GM23338 (cell line): Measurements from ENCODE around the gene DIP2B. TPM values are rescaled to one million over a fixed set of nuclear protein-coding genes. Genes with fewer than 3 reads are reported as not detected.
"Not testable (repeated sequence)": the region's sequence is repeated elsewhere in the genome, so short reads cannot be mapped to it uniquely, and the experiment has no call there.

Experiments
- ATAC-seq: fragments of 200-7000 bp; cut with Tn5 transposase; 3 replicates; pipeline ENCODE4 v1.9.1; 2020
- DNase-seq: peaks from one replicate; pipeline ENCODE4 v3.0.0-alpha.2; 2015; ENCODE audit warnings: low spot score
- H2AFZ ChIP-seq: fragments of 200-600 bp; sonication (generic); 2 replicates; pipeline ENCODE4 v1.8.0; 2016; ENCODE audit warnings: antibody characterized with exemption, mild to moderate bottlenecking, moderate library complexity
- H3F3A ChIP-seq: fragments of 200-600 bp; sonication (generic); replicated peaks from 2 replicates; pipeline ENCODE4 v1.8.0; 2017; ENCODE audit warnings: antibody characterized with exemption, mixed run types, low read depth
- H3K27ac ChIP-seq: fragments of 200-600 bp; sonication (generic); 2 replicates; pipeline ENCODE4 v1.6.1; 2016; ENCODE audit warnings: low read depth
- H3K27me3 ChIP-seq: fragments of 200-600 bp; sonication (generic); 2 replicates; pipeline ENCODE4 v1.8.0; 2016; ENCODE audit warnings: mild to moderate bottlenecking, mixed run types, moderate library complexity; ENCODE audit not compliant: insufficient read depth
- H3K36me3 ChIP-seq: fragments of 200-600 bp; sonication (generic); 2 replicates; pipeline ENCODE4 v1.8.0; 2016; ENCODE audit warnings: mild to moderate bottlenecking; ENCODE audit not compliant: insufficient read depth
- H3K4me1 ChIP-seq: fragments of 200-600 bp; sonication (generic); 2 replicates; pipeline ENCODE4 v1.8.0; 2016; ENCODE audit warnings: mild to moderate bottlenecking, moderate library complexity; ENCODE audit not compliant: insufficient read depth
- H3K4me2 ChIP-seq: fragments of 200-600 bp; sonication (generic); 2 replicates; pipeline ENCODE4 v1.7.1; 2017; ENCODE audit warnings: mixed run types
- H3K4me3 ChIP-seq: fragments of 200-600 bp; sonication (generic); 2 replicates; pipeline ENCODE4 v1.6.1; 2016; ENCODE audit warnings: mixed run types
- H3K79me2 ChIP-seq: fragments of 200-600 bp; sonication (generic); replicated peaks from 2 replicates; pipeline ENCODE4 v1.8.0; 2017; ENCODE audit warnings: mild to moderate bottlenecking; ENCODE audit not compliant: insufficient read depth
- H3K9me2 ChIP-seq: fragments of 200-600 bp; sonication (generic); 2 replicates; pipeline ENCODE4 v1.8.0; 2017; ENCODE audit not compliant: insufficient read depth
- H4K20me1 ChIP-seq: fragments of 200-600 bp; sonication (generic); replicated peaks from 2 replicates; pipeline ENCODE4 v1.8.0; 2017; ENCODE audit warnings: mild to moderate bottlenecking; ENCODE audit not compliant: insufficient read depth
- H3K27ac Mint-ChIP-seq: 2 replicates; pipeline ENCODE4 v1.8.0; 2020; ENCODE audit warnings: inconsistent platforms, mild to moderate bottlenecking, moderate library complexity, mixed read lengths
- H3K27me3 Mint-ChIP-seq: 3 replicates; pipeline ENCODE4 v1.8.0; 2022; ENCODE audit warnings: low read depth, mild to moderate bottlenecking, moderate library complexity, mixed read lengths, inconsistent platforms; ENCODE audit not compliant: insufficient read depth, poor library complexity
- H3K36me3 Mint-ChIP-seq: 3 replicates; pipeline ENCODE4 v1.8.0; 2021; ENCODE audit warnings: low read depth, mild to moderate bottlenecking, inconsistent platforms, moderate library complexity, mixed read lengths
- H3K4me1 Mint-ChIP-seq: 3 replicates; pipeline ENCODE4 v1.8.0; 2020; ENCODE audit warnings: mild to moderate bottlenecking, inconsistent platforms, mixed read lengths
- H3K4me3 Mint-ChIP-seq: 3 replicates; pipeline ENCODE4 v1.8.0; 2021; ENCODE audit warnings: moderate library complexity, mild to moderate bottlenecking, inconsistent platforms, mixed read lengths
- H3K9me3 Mint-ChIP-seq: 3 replicates; pipeline ENCODE4 v1.8.0; 2020; ENCODE audit warnings: moderate library complexity, mild to moderate bottlenecking, inconsistent platforms, mixed read lengths
- CREB1 ChIP-seq: fragments of 250-450 bp; sonication (Bioruptor Pico); IDR thresholded peaks from 2 replicates; pipeline ENCODE4 v1.5.0; 2020; ENCODE audit warnings: low read depth, mild to moderate bottlenecking, moderate library complexity
- EZH2 ChIP-seq: fragments of 200-600 bp; sonication (generic); IDR thresholded peaks from one replicate; pipeline ENCODE4 v1.8.0; 2017; ENCODE audit warnings: antibody characterized with exemption, mild to moderate bottlenecking, low read depth; ENCODE audit not compliant: unreplicated experiment
- EZH2phosphoT487 ChIP-seq: fragments of 200-600 bp; sonication (generic); IDR thresholded peaks from one replicate; pipeline ENCODE4 v1.8.1; 2018; ENCODE audit warnings: antibody characterized with exemption; ENCODE audit not compliant: unreplicated experiment
- JUNB ChIP-seq: IDR thresholded peaks from one replicate; pipeline ENCODE4 v1.6.1; 2016; ENCODE audit warnings: antibody characterized with exemption; ENCODE audit not compliant: unreplicated experiment
- NANOG ChIP-seq: IDR thresholded peaks from 2 replicates; pipeline ENCODE4 v1.6.1; 2016; ENCODE audit warnings: antibody characterized with exemption, borderline replicate concordance
- POLR2AphosphoS5 ChIP-seq: IDR thresholded peaks from 2 replicates; pipeline ENCODE4 v1.6.1; 2016; ENCODE audit warnings: antibody characterized with exemption, low read depth
- STAT1 ChIP-seq: IDR thresholded peaks from one replicate; pipeline ENCODE4 v1.6.1; 2016; ENCODE audit warnings: antibody characterized with exemption; ENCODE audit not compliant: unreplicated experiment
- ZNF114 ChIP-seq: fragments of 250-450 bp; sonication (Bioruptor Pico); IDR thresholded peaks from 2 replicates; pipeline ENCODE4 v1.5.0; 2020; ENCODE audit warnings: mild to moderate bottlenecking, moderate library complexity
- ZNF331 ChIP-seq: fragments of 250-450 bp; sonication (Bioruptor Pico); IDR thresholded peaks from 2 replicates; pipeline ENCODE4 v1.5.0; 2020; ENCODE audit warnings: low read depth, mild to moderate bottlenecking, moderate library complexity
- polyA plus RNA-seq: library from polyadenylated mRNA; unstranded; fragments of >200 nt; fragmentation: Nextera tagmentation; extraction: Ambion mirVana; gene quantifications from 2 replicates; pipeline ENCODE4 v1.2.1, GENCODE V29; 2016
- total RNA-seq: library from RNA; depleted of rRNA; stranded (reverse); fragments of >200 nt; shearing (Covaris generic); gene quantifications from 2 replicates; pipeline ENCODE4 v1.2.3, GENCODE V29; 2014
- TF ChIP-seq, protein P1 (sequence below): IDR thresholded peaks from one replicate; pipeline ENCODE4 v1.6.1; 2018; ENCODE audit warnings: antibody characterized with exemption; ENCODE audit not compliant: unreplicated experiment
- TF ChIP-seq, protein P2 (sequence below), 2 experiments: fragments of 200-600 bp in 1 of 2; sonication (generic) in 1 of 2; conservative IDR thresholded peaks; 2 replicates each; pipeline versions ENCODE4 v1.5.1 to v1.6.1; 2016 to 2017; ENCODE audit warnings: antibody characterized with exemption in 2 of 2, low read depth in 2 of 2, mild to moderate bottlenecking in 2 of 2, moderate library complexity in 1 of 2
- TF ChIP-seq, protein P3 (sequence below): IDR thresholded peaks from 2 replicates; pipeline ENCODE4 v1.6.1; 2016; ENCODE audit warnings: antibody characterized with exemption

DIP2B gene
- total and polyA plus RNA-seq, 2 experiments from 2014 or later = 8.0 to 36.4 TPM

DNA sequence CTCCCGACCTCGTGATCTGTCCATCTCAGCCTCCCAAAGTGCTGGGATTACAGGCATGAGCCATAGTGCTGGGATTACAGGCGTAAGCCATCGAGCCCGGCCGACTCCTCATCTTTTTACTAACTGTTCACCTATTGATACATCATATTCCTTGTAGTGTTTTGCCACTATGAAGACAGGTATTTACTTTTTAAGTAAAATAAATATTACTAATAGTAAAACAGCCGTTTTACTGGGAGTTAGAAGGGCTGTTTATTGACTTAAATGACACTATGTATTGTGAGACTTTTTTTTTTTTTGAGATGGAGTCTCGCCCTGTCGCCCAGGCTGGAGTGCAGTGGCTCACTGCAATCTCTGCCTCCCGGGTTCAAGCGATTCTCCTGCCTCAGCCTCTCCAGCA lies 51.5 kb downstream of the DIP2B start (continued):
- TF ChIP-seq, protein P1, sequence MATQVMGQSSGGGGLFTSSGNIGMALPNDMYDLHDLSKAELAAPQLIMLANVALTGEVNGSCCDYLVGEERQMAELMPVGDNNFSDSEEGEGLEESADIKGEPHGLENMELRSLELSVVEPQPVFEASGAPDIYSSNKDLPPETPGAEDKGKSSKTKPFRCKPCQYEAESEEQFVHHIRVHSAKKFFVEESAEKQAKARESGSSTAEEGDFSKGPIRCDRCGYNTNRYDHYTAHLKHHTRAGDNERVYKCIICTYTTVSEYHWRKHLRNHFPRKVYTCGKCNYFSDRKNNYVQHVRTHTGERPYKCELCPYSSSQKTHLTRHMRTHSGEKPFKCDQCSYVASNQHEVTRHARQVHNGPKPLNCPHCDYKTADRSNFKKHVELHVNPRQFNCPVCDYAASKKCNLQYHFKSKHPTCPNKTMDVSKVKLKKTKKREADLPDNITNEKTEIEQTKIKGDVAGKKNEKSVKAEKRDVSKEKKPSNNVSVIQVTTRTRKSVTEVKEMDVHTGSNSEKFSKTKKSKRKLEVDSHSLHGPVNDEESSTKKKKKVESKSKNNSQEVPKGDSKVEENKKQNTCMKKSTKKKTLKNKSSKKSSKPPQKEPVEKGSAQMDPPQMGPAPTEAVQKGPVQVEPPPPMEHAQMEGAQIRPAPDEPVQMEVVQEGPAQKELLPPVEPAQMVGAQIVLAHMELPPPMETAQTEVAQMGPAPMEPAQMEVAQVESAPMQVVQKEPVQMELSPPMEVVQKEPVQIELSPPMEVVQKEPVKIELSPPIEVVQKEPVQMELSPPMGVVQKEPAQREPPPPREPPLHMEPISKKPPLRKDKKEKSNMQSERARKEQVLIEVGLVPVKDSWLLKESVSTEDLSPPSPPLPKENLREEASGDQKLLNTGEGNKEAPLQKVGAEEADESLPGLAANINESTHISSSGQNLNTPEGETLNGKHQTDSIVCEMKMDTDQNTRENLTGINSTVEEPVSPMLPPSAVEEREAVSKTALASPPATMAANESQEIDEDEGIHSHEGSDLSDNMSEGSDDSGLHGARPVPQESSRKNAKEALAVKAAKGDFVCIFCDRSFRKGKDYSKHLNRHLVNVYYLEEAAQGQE = no peak
- TF ChIP-seq STAT1 = no peak
- TF ChIP-seq ZNF331 (CRISPR knock-in tag) = no peak
- TF ChIP-seq POLR2AphosphoS5 = no peak
- TF ChIP-seq NANOG = no peak
- TF ChIP-seq ZNF114 (CRISPR knock-in tag) = no peak

DNA sequence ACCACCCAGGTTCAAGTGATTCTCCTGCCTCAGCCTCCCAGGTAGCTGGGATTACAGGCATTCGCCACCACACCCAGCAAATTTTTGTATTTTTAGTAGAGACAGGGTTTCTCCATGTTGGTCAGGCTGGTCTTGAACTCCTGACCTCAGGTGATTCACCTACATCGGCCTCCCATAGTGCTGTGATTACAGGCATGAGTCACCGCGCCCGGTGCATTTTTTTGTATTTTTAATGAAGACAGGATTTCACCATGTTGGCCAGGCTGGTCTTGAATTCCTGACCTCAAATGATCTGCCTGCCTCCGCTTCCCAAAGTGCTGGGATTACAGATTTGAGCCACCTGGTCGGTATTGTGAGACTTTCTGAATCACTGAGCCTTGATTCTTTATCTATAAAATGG lies 52.0 kb downstream of the DIP2B start:
- not testable (repeated sequence) for H3K36me3 ChIP-seq, H3K27me3 Mint-ChIP-seq, H3K4me3 ChIP-seq, H2AFZ ChIP-seq, H3F3A ChIP-seq, H3K36me3 Mint-ChIP-seq, H3K4me3 Mint-ChIP-seq, H3K4me1 Mint-ChIP-seq, ATAC-seq, H3K4me2 ChIP-seq, DNase-seq, H3K27ac ChIP-seq, H3K27ac Mint-ChIP-seq, H3K27me3 ChIP-seq, H4K20me1 ChIP-seq, H3K9me2 ChIP-seq, H3K9me3 Mint-ChIP-seq
- Histone ChIP-seq H3K79me2 (peaks cover 72% of the 10 kb centered on the region), H3K4me1 (peaks cover 14% of the 10 kb centered on the region)

DNA sequence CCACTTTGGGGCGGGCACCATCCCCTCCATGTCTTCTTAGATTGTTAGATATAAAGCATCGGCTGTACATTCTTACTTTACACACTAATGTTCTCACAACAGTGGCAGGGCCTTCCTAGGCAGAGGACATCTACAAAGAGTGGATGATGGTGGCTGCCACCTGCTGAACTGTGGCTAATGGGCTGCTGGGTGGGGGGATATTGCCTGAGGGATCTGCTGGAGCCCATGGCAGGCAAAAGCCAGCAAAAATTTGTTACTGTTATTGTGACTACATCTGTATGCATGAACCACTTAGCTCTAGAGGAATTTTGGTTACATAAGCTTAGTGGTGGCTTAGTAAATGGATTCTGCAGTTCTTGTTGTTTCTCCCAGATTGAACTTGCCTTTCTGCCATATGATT lies 52.6 kb downstream of the DIP2B start:
- no peaks in the 10 kb centered on the region; the same call in 1 of the 2 replicates for H3K9me2 ChIP-seq
- Mint-ChIP-seq H3K36me3 (peaks cover 4% of the 10 kb centered on the region; the same call in 2 of the 3 replicates), H3K4me3 (no peak overlapping the region), H3K9me3 (no peaks in the 10 kb centered on the region), H3K4me1 (peaks cover 5% of the 10 kb centered on the region; the same call in 2 of the 3 replicates), H3K27me3 (no peaks in the 10 kb centered on the region), H3K27ac (no peak overlapping the region)
- ATAC-seq (no peak), DNase-seq (no peak)
- no peak for TF ChIP-seq EZH2phosphoT487
- TF ChIP-seq STAT1 = no peak
- TF ChIP-seq, protein P2, sequence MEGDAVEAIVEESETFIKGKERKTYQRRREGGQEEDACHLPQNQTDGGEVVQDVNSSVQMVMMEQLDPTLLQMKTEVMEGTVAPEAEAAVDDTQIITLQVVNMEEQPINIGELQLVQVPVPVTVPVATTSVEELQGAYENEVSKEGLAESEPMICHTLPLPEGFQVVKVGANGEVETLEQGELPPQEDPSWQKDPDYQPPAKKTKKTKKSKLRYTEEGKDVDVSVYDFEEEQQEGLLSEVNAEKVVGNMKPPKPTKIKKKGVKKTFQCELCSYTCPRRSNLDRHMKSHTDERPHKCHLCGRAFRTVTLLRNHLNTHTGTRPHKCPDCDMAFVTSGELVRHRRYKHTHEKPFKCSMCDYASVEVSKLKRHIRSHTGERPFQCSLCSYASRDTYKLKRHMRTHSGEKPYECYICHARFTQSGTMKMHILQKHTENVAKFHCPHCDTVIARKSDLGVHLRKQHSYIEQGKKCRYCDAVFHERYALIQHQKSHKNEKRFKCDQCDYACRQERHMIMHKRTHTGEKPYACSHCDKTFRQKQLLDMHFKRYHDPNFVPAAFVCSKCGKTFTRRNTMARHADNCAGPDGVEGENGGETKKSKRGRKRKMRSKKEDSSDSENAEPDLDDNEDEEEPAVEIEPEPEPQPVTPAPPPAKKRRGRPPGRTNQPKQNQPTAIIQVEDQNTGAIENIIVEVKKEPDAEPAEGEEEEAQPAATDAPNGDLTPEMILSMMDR (conservative IDR thresholded peaks at IDR 0.05; ENCODE audit: low read depth in 2 of 2) = no peak
- no peak for TF ChIP-seq JUNB
- TF ChIP-seq, protein P3, sequence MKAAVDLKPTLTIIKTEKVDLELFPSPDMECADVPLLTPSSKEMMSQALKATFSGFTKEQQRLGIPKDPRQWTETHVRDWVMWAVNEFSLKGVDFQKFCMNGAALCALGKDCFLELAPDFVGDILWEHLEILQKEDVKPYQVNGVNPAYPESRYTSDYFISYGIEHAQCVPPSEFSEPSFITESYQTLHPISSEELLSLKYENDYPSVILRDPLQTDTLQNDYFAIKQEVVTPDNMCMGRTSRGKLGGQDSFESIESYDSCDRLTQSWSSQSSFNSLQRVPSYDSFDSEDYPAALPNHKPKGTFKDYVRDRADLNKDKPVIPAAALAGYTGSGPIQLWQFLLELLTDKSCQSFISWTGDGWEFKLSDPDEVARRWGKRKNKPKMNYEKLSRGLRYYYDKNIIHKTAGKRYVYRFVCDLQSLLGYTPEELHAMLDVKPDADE = no peak
- no peak for TF ChIP-seq EZH2
- TF ChIP-seq ZNF331 (CRISPR knock-in tag) = no peak
- TF ChIP-seq CREB1 (CRISPR knock-in tag) = no peak
- peaks cover 9% of the 10 kb centered on the region; the same call in 1 of the 2 replicates for H4K20me1 ChIP-seq
- H3K79me2 ChIP-seq = peaks cover 67% of the 10 kb centered on the region
- no peaks in the 10 kb centered on the region for H3K36me3 ChIP-seq
- H3K4me2 ChIP-seq = no peak overlapping the region
- H2AFZ ChIP-seq = no peak overlapping the region
- H3K4me3 ChIP-seq = no peak overlapping the region
- peaks cover 13% of the 10 kb centered on the region for H3K4me1 ChIP-seq
- no peaks in the 10 kb centered on the region for H3F3A ChIP-seq
- no peaks in the 10 kb centered on the region for H3K27me3 ChIP-seq
- H3K27ac ChIP-seq = no peak overlapping the region
